Activated CD4-positive, CD25-positive, alpha-beta regulatory T cell treated with anti-CD3 and anti-CD28 coated beads, Interleukin-2, amount 50 U/mL, for 16 hours (primary cell): Measurements from ENCODE around the gene ZNG1A.
"Not testable (repeated sequence)": the region's sequence is repeated elsewhere in the genome, so short reads cannot be mapped to it uniquely, and the experiment has no call there.

ENCODE experiments used
- DNase-seq: peaks from one replicate; pipeline ENCODE4 v3.0.0-alpha.2; 2020; ENCODE audit warnings: low read depth, low spot score

The ZNG1A gene

DNA sequence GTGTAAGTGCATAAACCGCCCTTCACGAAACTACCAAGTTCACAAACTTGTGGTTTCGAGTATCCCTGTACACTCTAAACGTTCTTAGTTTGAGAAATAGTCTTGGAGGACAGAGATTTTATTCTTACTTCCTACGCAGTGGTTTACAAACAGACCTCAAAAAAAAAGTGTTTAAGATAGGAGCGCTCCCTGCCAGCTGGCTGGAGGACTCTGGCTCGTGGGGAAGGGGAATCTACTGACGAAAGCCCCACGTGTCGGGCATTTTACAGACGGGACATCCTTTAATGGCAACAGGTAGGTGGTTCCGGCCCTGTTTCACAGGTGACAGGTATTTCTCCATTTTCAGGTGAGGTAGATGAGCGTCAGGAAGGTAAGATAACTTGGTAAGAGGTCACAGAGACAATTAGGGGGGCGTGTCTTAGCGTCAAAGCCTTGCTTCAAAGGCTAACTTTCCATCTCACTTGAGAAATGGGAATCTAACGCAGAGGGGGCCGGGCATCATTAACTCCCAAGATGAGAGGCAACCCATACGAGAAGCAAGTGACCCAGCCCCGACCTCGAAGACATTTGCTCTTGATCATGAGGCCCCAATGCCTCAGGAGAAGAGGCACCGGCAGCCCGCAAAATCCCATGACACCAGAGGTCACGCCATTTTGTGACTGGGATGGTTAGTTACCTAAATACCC, 573 bp downstream of the ZNG1A start:
- not testable (repeated sequence) for DNase-seq

DNA sequence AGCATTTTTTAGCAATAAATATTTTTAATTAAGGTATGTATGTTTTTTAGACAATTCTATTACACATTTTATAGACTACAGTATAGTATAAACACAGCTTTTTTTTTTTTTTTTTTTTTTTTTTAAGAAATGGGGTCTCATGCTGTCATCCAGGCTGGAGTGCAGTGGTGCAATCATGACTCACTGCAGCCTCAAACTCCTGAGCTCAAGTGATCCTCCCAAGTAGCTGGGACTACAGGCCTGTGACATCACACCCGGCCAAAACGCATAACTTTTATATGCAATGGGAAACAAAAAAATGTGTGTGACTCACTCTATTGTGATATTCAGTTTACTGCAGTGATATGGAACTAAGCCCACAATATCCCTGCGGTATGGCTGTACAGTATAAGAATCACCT, 9.1 kb downstream of the ZNG1A start:
- DNase-seq = not testable (repeated sequence)

DNA sequence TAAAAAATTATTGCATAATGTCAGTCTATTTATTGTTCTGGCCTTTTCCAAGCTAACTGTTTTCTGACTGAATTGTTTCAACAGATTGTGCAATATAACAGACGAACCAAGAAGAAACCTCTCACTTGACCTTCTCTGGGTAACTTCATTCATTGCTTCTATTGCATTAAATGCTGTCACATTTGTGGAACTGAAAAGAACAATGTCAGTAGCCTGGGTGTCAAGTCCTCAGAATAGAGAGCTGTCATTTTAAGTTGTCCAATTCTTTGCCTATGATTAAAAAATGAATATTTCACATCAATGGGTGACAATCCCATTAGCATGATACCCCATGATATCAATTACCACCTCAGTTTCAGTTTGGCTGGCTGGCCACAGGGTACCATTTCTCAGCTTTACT, 19.0 kb downstream of the ZNG1A start:
- DNase-seq = not testable (repeated sequence)

DNA sequence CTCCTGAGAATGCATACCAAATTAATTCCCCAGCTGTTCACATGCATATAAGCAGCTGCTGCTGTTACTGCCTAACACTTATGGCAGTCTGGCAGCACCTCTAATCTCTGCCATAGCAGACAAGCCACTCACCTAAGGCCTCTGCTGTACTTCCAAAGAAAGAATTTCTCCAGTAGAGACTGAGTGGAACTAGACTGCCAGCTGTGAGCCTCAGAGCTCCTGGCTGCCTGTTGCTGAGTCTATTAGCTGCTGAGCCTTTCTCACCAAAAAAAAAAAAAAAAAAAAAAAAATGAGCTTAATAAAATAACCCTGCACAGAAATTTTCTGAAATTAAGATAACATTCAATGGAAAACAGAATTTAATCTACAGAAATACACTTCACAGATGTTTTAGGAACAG, 27.7 kb downstream of the ZNG1A start:
- DNase-seq = not testable (repeated sequence)

DNA sequence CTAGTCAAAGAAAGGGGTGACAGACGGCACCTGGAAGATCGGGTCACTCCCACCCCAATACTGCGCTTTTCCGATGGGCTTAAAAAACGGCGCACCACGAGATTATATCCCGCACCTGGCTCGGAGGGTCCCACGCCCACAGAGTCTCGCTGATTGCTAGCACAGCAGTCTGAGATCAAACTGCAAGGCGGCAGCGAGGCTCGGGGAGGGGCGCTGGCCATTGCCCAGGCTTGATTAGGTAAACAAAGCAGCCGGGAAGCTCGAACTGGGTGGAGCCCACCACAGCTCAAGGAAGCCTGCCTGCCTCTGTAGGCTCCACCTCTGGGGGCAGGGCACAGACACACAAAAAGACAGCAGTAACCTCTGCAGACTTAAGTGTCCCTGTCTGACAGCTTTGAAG, 39.0 kb downstream of the ZNG1A start:
- not testable (repeated sequence) for DNase-seq

DNA sequence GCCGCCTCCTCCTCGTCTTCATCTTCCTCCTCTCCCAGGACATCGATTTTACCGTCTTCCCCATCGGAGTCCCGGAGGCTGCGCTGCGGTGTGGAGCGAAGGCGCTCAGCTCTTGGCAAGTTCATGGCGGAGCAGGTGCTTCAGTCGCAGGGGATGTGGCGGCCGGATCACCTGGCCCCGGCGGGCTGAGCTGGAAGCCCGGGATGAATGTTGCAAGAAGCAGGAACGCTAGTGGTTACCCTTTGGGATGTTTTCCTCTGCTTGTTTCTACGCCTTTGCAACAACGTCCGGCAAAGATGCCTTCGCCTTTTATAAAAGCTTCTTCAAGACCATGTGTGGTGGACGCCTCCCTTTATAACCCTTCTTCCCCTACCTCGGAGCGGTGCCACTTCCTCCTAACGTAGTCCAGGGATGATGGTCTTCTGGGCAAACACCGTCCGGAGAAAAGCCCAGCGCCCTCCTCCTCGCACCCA, 60.8 kb downstream of the ZNG1A start, which contains the start of gene FOXD4:
Gene FOXD4, minus strand, starts transcription at position 423 of the 473 bp plus-strand sequence. Its CDS starts 298 bp downstream, at position 125.
- not testable (repeated sequence) for DNase-seq

DNA sequence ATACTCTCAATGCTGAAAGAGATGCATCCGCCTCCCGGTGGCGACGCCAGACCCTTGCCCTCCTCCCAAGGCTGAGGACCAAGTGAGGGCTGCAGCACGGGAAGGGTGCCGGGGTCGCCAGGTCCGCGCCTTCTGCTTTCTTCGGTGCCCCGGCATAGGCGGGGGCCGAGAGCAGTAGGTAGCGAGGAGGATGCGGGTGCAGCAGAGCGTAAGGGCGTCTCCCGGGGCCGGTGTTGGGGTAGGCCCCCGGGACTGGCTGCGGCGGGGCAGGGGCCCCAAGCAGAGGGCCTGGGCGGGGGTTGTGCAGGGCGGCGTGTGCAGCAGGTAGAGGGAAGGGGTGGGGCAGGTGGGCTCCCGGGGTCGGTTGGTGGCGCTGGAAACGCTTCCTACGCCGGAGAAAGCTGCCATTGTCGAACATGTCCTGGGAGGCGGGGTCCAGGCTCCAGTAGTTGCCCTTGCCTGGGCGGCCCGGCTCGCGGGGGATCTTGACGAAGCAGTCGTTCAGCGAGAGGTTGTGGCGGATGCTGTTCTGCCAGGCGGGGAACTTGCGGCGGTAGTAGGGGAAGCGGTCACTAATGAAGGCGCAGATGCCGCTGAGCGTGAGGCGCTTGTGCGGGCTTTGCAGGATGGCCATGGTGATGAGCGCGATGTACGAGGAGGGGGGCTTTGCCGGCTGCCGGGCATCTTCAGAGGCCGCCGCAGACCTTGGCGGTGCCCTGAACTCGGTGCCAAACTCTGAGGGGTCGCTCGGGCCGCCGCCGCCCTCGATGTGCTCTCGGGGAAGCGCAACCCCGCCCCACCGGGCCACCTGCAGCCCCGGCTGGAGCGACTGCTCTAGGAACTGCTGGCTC, 61.5 kb downstream of the ZNG1A start:
- not testable (repeated sequence) for DNase-seq

DNA sequence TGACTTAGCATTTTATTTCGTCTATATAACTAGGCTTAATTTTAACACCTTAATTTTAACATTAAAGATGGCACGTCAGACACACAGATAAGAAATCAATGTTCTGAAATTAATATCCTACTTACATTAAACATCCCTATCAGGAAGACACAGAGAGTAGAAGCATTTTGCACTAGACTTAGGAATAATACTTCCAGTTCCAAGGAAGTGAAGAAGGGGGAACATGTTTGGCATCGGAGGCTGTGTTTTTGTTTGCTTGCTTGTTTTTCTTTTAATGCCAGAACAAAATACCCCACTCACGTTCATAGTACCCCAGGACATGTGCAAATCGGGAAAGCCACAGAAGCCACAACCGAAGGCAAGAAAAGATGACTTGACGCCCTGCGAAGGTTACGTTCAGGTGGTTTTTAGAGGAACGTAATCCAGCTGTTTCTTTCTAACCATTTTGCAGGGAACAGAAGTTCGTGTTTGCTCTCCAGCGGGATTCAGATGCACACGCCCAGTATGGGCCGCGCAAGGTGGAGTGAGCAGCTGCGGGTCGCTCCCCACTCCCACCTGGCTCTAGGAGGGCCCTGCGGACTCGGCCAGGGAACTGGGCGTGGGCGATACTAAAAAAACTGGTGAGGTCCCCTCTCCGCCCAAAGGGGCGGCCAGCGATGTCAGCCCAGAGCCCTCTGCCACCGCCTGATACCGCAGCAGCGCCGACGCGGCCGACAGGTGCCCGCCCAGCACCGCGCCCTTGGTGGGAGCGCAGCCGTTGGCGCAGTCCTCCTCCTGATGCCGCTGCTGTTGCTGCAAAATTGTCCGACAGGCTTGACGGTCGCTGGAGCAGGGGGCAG, 62.4 kb downstream of the ZNG1A start:
- DNase-seq = not testable (repeated sequence)

DNA sequence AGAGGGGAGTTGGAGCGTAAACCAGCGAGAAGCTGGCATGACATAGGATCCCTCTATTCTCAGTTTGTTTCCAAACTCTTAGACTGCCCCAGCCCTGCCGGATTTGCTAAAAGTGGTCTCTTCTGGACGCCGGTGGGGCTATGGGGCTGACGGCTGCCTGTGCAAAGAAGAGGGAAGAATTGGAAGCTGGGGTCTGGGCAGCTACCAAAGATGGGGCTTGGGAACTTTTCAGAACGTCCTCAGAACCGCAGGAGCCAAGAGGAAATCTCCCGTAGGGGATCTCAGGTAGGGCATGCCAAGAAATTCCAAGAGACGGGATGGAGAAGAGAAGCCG, 63.8 kb downstream of the ZNG1A start:
- not testable (repeated sequence) for DNase-seq

DNA sequence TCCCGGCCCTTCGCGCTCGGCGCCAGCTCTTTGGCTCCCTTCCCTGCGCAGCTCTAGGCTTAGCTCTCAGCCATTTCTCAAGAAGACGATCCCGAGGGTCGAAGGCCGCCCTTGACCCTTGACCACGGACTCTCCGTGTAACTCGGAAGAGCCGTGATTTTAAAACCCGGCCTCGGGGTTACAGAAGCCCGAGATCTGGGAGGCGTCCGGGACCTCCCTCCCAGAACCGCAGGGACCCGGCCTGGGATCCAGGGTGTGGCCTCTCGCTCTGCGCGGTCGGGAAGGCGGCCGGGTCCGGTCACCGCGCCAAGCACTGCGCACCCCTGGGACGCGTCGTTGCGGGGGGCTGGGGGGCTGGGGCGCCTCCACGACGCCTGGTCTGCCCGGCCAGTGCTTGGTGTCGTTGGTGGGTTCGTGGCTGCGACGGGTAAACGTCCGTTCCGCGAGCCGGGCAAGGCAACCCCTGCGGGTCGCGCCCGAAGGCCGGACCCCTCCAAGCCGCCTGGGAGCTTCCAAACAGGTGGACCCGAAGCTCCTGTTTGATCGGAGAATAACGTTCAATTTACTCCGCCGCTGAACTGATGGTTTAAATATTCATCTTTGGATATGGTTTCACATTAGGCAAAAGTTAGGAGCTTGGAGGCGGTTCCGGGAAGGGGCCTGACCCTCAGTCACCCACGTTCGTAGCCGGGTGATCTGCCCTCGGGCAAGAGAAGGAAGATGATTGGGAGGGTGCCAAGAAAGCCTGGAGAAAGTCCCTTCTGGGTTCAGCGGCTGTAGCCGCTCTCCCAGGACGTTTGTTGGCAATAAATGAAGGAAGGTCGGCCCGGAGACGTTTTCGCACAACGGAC, 64.4 kb downstream of the ZNG1A start:
- DNase-seq = not testable (repeated sequence)

DNA sequence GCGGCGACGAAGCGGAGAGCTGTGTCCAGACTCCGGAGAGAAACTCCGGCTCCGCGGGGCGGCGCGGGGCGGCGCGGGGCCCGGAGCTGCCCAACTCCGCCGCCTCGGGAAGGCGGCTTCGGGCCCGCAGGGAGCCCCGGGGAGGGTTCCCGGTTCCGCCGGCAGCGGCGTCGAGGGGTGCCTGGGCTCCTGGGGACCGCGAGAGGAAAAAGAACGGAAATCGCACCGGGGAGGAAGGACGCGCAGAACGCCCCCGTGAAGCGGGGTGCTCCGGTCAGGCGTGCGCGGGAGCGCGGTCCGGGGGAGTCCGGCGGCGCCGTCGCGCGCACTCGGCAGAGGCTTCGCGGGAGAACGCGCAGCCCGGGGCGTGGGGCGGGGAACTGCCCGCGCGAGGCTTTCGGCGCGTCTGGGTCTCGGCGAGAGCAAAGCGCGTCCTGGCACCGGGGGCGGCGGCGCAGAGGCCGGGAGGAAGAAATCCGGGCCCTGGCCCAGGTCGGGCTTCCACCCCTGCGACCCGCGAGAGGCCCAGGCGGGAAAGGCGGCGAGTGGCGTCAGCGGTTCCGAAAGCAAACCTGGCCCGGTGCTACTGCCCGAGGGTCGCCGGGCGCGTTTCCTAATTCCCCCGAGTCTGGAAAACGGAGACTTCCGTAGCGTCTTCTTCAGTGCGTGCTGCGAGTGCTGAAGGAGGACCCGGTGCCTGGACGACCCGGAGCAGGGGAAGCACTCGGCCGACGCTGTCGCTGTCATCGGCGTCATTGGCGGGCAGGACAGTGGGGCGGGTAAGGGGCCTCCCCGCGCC, 65.2 kb downstream of the ZNG1A start:
- DNase-seq = not testable (repeated sequence)

DNA sequence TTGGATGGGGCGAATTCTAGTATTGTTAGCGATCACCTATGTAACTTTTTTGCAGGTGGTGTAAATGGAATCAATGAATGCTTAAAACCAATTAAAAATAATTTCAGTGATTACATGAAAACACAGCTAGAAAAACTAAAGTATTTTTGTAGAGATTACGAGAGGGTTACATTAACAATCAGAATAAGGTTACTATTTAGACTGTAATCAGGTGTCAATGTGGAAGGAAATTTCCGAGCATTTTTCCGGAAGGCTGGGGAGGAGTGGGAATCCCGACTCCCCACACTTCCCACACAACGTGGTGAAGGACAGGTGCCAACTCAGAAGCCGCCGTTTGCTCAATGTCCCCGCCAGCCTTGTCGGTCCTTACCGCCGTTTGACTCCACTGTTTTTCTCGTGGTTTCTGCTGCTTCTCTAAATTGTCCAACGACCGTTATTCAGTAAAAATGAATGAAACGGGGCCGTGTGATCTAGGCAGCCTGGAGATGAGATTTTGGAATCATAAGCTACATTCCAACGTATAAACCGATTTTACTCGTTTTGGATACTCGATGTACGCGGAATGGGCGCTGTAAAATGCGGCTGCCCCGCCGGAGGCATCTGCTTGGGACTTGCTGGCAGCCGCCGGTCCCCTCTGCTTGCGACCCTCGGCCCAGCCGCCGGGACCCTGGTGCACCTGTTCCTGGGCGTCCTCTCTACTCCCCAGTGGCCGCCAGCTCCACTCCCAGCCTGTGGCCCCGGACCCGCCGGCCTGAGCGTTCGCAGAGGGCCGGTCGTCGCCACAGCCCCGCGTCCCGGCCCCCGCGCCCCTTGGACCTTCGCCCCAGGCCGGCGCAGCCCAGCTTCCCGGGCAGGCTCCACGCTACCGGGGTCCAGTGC, 66.0 kb downstream of the ZNG1A start:
- DNase-seq = not testable (repeated sequence)

DNA sequence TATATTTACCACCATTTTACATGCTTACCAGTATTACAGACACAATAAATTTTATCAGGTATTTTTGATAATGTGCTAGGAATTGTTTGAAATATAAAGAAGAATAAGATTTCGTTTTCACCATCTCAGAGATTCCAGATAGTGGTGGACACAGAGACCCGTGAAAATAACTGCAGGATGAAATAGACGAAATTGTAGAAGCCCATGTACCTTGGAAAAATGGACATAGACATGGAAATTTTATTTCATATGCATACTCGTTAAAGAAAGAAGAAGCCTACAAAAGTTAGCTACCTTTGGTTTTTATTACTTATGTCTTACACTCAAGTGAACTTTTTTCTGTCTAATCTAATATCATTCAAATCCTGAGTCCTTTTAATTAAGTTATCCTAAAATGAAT, 68.2 kb downstream of the ZNG1A start:
- DNase-seq = not testable (repeated sequence)

DNA sequence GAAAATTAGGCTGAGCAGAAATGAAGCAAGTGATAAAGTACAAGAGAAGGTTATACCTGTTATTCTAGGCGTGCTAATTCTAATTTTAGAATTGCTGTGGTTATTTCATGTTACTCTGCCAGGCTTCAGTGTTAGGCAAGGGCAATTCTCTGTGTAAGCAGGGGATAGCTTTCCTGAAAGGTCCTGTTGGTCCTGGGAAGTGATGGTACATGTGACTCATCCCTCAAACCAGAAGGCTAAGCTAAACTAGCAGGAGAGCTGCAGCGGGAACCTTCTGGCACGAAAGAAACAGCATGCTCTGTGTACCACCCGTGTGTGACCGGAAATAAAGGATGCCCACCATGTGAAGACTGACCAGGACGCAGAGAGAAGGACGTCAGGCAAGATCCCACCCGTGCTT, 69.3 kb downstream of the ZNG1A start:
- not testable (repeated sequence) for DNase-seq

DNA sequence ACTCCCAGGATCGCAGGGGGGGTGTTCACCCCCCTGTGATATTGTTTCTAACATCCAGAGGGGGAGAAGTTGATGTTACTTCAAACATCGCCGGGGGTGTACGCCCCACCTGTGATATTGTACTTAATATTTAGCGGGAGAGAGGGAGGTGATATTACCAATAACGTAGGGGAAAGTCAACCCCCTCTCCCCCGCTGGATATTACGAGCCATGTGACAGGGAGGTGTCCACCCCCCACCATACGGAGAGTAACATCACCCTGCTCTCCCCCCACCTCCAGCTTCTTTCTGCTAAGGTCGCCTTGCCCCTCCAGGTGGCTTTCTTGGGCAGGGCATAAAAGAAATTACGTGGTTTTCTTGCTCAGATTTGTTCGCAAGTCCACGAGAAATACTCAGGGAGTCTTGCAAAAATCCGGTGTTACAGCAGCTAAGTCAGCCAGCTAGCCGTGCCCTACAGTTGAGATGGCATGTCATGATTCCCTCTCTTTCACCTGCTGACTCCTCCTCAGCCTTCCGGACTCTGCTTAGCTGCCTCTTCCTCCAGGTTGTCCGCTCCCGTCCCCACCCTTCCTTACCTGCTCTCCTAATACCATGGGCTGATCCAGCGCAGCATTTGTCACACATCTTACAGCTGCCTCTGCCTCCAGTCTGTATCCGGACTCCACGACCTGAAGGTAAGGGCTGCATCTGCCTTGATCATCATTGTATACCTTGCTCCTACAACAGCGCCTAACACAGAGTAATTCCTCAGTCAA, 69.9 kb downstream of the ZNG1A start:
- not testable (repeated sequence) for DNase-seq

DNA sequence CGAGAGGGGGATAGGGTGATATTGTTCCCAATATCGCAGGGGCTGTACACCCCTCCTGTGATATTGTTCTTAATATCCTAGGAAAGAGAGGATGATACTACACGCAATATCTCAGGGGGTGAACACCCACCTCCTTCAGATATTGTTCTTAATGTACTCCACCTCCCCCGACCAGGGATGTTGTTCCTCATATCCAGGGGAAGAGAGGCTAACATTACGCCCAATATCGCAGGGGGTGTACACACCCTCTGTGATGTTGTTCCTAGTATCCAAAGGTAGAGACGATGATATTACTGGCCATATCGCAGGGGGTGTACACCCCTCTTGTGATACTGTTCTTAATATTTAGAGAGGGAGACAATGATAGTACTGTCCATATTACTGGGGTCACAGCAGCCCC, 72.9 kb downstream of the ZNG1A start:
- DNase-seq = not testable (repeated sequence)

DNA sequence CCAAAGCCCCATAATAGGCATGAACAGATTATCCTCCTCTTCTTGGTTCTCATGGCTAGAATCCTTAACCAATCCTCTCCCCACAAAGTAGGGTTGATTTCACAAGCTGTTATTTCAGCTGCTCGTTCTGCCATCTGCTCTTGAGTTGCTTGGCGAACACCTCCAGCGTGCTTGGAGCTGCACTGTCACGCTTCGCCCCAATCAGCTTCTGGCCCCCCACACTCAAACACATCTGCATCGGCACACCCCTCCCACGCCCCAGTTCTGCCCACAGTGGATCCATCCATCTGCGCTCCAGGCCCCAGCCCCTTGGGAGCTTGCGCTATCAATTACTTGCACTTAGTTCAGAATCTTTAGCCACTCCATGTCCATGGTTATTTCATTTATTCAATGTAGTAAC, 78.4 kb downstream of the ZNG1A start:
- not testable (repeated sequence) for DNase-seq

DNA sequence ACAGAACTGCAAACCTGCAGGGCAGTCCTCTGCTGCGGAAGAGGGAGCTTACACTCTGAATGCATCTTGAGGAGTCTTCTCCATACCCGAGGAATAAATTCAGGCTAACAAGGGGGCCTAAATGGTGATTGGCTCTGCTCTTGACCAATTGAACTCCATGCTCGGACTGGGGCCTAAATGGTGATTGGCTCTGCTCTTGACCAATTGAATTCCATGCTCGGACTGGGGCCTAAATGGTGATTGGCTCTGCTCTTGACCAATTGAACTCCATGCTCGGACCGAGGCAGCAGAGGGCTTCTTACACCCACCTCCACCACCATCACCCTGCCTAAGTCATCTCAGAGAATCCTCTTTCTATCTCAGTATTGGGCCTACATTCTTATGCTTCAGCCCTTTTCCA, 79.0 kb downstream of the ZNG1A start:
- DNase-seq = not testable (repeated sequence)
